Raji (cell line): ENCODE results near the gene MSANTD1.

ENCODE experiments used
- POLR2A ChIP-seq: IDR thresholded peaks from 2 replicates; pipeline ENCODE4 v1.6.1; 2011; ENCODE audit warnings: low read depth, low read length, control low read depth; ENCODE audit not compliant: insufficient read depth

MSANTD1 gene

DNA sequence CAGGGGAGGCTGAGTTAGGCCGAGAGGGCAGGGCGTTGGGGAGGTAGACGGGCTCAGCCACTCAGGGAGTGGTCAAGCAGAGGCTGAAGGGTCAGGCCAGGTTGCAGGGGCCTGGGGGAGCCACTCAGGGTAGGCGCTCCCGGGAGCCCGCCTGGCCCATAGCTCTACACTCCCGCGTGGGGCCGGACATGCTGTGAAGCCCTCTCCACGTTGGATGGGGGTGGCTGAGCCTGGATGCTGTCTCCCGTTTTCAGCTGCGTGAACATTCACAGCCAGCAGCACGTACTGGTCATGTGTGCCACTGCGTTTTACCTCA lies 14.0 kb upstream of the MSANTD1 start:
- TF ChIP-seq POLR2A = no peak

DNA sequence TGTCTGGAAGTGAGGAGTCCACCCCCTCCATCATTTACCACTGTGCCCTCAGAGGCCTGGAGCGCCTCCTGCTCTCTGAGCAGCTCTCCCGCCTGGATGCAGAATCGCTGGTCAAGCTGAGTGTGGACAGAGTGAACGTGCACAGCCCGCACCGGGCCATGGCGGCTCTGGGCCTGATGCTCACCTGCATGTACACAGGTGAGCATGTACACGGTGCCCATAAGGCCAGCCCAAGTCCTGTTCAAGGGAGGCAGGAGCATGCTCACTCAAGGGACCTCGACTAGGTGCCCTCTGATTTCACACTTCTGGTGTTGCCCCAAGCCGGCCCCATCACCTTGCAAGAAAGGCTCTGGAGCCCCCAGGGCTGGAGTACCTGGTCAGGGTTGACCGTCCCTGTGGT lies 13.4 kb upstream of the MSANTD1 start:
- TF ChIP-seq POLR2A = no peak

DNA sequence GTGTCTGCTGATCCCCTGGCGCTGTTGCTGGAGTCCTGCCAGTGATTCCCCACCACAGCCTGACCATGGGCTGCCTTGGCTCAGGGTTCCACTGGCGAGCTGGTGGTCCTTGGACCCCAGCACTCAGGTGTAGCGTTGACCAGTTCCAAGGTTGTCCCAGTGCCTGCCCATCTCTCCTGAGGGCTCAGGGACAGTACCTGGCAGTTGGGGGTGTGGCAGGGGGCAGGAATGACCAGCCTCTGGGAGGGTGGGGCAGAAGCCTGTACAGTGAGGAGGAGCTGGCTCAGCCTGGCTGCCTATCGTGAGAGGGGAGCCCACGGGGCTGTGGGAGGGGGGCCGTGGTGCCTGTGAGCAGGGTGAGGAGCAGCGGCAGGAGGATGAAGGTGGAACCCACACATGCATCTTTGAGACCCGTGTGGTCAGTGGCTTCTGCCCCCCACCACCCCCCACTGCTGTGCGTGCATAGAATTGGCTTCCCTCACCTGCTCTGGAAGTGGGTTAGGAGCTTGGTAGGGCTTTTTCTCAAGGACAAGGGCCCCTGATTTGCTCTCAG lies 12.6 kb upstream of the MSANTD1 start:
- no peak for TF ChIP-seq POLR2A

DNA sequence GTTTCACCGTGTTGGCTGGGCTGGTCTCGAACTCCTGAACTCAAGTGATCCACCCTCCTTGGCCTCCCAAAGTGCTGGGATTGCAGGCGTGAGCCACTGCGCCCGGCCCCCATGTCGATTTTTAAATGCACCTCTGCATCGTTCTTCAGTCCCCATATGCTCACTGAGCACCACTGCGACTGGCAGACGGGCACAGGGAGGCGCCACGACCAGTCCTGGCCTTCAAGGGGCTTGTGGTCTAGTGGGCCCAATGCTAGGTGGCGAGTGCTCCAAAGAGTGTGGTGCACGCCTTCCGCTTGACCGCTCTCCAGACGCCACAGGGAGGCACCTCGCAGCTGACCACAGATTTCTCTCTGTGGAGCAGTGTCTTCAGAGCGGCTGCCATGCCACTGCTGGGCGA lies 11.7 kb upstream of the MSANTD1 start:
- TF ChIP-seq POLR2A = no peak

DNA sequence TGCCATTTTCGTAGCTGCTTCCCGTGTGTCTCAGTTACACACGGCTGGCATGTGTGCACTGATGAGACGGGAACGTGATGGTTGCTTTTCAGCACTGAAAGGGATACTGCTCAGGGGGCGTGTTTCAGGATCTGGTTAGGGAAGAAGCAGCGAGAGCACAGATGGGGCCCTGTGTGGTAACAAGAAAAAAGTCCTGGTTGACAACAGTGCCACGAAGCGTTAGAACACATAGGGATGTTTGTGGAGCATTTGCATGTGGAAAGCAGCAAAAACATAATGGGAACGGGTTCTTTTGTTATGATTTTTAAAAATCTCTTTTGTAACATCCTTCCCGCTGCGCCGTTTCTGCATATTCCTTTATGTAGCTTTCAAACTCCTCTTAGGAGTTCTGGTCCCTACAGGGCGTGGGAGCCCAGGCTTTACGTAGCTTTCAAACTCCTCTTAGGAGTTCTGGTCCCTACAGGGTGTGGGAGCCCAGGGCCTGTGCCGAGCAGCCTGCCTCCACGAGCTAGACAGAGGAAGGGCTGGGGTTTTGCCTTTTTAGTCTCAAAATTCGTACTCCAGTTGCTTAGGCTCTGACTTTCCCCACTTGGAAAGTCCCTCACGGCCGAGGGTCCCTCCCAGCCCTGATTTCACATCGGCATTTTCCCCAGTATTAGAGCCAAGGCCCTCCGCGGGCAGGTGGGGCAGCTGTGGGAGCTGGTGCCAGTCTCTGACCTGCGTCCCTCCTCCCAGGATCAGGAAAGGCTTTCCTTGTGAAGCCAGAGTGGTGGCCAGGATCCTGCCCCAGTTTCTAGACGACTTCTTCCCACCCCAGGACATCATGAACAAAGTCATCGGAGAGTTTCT lies 11.0 kb upstream of the MSANTD1 start:
- no peak for TF ChIP-seq POLR2A

DNA sequence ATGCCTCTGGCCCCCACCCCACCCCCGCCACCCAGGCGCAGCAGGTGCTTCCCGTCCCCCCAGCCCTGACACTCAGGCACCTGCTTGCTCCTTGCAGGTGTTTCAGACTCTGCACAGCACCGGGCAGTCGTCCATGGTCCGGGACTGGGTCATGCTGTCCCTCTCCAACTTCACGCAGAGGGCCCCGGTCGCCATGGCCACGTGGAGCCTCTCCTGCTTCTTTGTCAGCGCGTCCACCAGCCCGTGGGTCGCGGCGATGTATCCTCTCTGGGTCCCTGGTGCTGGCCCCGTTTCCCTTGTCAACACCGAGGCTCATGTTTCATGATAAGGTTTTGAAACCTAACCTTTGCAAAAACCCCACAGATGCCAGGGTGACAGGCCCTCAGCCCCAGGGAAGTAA lies 10.2 kb upstream of the MSANTD1 start:
- TF ChIP-seq POLR2A = no peak

DNA sequence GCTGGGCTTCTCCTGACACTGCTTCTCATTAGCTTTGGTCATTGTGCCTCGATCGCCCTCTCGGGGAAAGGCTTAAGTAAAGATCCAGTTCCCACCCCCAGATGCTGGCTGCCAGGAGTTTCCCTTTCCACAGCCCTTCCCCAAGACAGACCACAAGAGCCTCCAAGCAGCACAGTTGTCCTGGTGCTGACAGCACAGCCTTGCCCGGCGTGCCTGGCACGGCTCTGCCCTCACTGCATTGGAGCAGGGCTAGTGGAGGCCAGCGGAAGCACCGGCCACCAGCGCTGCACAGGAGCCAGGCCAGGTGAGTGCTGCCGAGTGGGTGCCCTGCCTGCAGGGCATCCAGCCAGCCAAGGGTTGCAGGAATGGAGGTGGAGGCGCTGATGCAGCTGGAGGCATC lies 9.7 kb upstream of the MSANTD1 start:
- no peak for TF ChIP-seq POLR2A

DNA sequence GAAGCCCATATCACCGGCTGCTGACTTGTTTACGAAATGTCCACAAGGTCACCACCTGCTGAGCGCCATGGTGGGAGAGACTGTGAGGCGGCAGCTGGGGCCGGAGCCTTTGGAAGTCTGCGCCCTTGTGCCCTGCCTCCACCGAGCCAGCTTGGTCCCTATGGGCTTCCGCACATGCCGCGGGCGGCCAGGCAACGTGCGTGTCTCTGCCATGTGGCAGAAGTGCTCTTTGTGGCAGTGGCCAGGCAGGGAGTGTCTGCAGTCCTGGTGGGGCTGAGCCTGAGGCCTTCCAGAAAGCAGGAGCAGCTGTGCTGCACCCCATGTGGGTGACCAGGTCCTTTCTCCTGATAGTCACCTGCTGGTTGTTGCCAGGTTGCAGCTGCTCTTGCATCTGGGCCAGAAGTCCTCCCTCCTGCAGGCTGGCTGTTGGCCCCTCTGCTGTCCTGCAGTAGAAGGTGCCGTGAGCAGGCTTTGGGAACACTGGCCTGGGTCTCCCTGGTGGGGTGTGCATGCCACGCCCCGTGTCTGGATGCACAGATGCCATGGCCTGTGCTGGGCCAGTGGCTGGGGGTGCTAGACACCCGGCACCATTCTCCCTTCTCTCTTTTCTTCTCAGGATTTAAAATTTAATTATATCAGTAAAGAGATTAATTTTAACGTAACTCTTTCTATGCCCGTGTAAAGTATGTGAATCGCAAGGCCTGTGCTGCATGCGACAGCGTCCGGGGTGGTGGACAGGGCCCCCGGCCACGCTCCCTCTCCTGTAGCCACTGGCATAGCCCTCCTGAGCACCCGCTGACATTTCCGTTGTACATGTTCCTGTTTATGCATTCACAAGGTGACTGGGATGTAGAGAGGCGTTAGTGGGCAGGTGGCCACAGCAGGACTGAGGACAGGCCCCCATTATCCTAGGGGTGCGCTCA lies 8.7 kb upstream of the MSANTD1 start:
- TF ChIP-seq POLR2A = no peak

DNA sequence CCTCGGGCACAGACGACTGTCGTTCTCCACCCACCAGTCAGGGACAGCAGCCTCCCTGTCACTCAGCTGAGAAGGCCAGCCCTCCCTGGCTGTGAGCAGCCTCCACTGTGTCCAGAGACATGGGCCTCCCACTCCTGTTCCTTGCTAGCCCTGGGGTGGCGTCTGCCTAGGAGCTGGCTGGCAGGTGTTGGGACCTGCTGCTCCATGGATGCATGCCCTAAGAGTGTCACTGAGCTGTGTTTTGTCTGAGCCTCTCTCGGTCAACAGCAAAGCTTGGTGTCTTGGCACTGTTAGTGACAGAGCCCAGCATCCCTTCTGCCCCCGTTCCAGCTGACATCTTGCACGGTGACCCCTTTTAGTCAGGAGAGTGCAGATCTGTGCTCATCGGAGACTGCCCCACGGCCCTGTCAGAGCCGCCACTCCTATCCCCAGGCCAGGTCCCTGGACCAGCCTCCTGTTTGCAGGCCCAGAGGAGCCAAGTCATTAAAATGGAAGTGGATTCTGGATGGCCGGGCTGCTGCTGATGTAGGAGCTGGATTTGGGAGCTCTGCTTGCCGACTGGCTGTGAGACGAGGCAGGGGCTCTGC lies 7.9 kb upstream of the MSANTD1 start:
- TF ChIP-seq POLR2A = no peak

DNA sequence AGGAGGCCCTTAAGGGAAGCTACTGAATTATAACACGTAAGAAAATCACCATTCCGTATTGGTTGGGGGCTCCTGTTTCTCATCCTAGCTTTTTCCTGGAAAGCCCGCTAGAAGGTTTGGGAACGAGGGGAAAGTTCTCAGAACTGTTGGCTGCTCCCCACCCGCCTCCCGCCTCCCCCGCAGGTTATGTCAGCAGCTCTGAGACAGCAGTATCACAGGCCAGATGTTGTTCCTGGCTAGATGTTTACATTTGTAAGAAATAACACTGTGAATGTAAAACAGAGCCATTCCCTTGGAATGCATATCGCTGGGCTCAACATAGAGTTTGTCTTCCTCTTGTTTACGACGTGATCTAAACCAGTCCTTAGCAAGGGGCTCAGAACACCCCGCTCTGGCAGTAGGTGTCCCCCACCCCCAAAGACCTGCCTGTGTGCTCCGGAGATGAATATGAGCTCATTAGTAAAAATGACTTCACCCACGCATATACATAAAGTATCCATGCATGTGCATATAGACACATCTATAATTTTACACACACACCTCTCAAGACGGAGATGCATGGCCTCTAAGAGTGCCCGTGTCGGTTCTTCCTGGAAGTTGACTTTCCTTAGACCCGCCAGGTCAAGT lies 6.9 kb upstream of the MSANTD1 start:
- no peak for TF ChIP-seq POLR2A

DNA sequence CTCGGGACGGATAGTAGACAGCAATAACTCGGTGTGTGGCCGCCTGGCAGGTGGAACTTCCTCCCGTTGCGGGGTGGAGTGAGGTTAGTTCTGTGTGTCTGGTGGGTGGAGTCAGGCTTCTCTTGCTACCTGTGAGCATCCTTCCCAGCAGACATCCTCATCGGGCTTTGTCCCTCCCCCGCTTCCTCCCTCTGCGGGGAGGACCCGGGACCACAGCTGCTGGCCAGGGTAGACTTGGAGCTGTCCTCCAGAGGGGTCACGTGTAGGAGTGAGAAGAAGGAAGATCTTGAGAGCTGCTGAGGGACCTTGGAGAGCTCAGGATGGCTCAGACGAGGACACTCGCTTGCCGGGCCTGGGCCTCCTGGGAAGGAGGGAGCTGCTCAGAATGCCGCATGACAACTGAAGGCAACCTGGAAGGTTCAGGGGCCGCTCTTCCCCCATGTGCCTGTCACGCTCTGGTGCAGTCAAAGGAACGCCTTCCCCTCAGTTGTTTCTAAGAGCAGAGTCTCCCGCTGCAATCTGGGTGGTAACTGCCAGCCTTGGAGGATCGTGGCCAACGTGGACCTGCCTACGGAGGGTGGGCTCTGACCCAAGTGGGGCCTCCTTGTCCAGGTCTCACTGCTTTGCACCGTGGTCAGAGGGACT lies 5.7 kb upstream of the MSANTD1 start:
- TF ChIP-seq POLR2A = no peak

DNA sequence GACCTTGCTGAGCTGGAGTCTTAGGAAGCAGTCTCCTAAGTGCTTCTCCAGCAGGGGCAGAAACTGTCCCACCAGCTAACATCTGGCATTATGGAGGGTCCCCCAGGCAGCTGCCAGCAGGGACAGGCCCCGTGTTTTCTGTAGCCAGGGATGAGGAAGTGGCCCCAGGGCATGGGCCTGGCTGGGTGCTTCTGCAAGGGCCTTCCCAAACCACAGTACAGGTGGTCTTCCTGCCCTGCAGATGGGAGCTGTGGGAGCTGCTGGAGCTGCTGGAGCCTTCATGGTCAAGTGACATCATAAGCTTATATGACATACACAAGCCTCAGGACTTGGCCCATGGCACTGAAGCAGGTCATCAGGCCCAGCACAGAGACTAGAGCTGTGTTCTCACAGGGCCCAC lies 5.0 kb upstream of the MSANTD1 start:
- no peak for TF ChIP-seq POLR2A

DNA sequence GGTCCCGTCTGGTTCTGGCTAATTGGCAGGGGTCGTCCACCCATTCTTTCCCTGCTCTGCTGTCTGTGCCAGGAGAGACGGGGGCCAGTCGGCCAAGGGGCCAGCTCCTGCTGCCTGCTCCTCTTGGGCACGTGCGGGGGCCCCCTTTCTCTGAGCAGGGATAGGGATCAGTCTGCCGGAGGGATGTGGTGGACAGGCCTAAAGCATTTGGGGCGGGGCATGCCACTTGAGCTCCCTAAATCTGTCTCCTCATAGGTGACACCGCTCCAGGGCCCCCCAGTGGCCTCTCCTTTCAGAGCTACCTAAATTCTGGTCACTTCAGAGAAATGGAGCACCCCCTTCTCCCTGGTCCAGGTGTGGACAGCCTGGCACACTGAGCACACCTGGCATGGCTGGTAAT lies 4.2 kb upstream of the MSANTD1 start:
- no peak for TF ChIP-seq POLR2A

DNA sequence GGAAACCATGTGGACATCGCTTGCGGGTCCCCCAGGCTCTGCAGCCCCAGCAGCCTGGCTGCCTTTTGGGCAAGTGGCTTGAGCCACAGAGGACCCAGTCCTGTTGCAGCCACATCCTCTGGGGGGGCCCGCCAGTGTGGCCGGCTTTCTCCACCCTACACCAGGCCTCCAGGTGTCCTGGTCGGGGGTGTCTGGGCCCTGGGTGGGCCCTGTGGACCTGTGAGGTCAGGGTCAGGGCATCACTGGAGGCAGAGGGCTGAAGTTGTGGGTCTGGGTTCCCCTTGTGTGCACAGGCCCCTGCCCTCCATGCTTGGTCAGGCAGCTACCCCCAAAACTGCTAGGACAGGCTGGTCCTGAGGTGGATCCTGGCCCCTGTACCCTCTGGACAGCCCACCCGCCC lies 3.3 kb upstream of the MSANTD1 start:
- TF ChIP-seq POLR2A = no peak

DNA sequence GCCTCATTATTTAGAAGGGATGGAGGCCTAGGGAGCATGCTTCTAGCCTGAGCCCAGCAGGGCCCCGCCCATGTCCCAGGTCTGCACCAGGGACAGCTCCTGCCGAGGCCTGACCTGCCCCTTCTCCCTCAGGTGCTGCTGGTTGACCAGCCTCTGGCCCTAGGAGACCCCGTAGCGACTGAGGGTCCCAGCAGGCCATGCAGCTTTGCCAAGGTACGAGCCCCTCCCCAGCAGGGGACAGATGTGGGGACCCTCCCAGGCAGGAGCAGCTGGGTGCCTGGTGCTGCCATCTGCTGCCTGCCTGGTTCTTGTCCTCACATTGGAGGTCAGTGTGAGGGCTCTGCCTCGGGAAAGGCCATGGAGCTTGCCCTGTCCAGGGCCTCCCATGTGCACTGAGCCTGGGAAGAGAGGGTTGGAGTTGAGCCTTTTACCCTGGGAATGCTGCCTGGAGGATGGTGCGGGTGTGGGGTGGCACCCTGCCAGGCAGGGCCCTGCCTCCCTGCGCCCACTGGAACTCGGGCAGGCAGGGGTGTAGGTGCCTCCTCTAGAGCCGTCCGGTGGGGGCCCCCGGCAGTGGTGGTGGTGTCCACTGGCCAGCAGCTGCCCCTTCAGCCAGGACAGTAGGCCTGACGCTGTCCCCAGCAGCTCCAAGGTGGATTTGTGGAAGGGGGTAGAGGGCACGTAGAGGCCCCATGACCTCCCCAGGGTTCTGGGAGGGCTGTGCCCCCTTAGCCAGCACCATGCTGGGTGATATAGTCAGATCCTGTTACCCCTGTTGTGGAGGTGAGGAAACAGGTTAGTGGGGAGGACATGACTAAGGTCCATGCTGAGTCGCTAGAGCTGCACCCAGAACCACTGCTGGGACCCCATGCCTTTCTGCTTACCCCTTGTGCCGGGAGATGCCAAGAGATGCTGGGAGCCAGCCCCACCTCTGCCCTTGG lies 2.2 kb upstream of the MSANTD1 start:
- no peak for TF ChIP-seq POLR2A
